ENCODE results near the gene C5orf15.

The C5orf15 gene

GRCh38 chr5:133921069-133921468 is 47.4 kb downstream of the C5orf15 start:
- no peak for DNase-seq (ENCODE audit: low spot score)

DNA sequence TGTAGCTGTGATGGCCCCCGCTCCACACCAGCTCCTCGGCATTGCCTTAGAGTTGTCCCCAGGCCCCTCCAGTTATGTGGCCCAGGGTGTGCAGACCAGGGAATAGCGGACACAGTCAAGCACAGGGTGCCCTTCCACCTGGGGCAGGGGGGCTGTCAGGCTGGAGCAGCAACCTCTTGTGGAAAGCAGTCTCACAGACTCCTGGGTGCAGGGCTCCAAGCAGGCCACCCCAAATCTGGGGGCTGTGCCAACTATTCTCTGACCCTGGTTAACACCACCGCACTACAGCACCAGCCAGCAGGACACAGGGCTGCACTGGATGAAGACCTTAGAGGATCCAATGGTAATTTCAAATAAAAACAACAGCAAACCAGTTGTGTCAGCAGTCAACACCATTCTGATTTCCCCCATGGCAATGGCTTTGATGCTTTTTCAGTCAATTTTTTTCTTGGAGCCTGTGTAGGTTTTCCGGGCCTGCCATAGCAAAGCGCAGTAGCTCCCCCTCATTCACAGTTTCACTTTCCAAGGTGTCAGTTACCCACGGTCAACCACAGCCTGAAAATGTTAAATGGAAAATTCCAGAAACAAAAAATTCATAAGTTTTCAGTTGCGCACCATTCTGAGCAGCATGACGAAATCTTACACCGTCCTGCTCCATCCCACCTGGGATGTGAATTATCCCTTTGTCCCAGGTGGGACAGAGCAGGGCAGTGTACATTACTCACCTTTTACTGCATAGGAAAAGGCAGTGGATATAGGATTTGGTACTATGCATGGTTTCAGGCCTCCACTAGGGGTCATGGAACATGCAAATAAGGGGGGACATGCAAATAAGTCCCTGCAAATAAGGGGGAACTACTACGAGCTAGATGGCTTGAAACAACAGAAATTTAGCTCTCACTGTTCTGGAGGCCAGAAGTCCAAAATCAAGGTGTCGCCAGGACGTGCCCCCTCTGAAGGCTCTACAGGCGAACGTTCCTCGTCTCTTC is 49.0 kb downstream of the C5orf15 start:
- DNase-seq (ENCODE audit: low spot score) = no peak

DNA sequence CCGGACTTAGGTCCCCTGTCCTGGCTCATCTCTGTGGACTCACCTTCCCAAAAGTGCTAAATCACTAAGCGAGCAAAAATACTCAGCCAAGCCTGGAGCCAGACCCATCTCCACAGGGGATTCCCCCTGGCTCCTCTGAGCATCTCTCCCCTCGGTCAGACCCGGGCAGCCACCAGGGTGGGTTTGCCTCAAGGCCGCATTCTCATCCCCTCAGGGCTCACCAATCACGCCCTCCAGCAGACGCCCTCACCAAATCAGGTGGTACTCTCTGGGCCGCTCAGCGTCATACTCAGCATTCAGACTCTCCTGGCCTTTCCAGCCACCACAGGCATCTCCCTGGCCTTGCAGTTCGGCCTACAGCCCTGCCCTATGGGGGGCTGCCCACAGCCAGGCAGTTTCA is 49.7 kb downstream of the C5orf15 start:
- no peak for DNase-seq (ENCODE audit: low spot score)

DNA sequence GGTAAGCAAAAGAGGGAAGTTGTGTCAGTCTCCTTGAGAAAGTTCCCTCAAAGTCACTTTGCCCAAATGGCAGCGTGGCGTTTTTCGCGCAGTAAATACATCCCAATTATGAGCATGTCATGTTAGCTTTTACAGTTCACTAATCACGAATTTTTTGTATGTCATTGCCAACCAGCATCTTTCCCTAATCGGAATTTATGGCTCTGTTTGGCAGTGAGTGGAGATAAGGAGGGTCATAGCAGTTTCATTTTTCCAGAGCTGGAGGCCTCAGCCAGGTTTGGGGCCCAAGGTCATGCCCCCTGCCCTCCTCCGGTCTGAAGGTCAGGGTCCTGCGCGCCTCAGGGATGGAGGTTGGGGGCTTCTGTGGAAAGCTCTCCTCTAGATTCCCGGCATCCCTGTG is 50.1 kb downstream of the C5orf15 start:
- no peak for DNase-seq (ENCODE audit: low spot score)

- DNase-seq (ENCODE audit: low spot score) = no peak
These were observed 50.6 kb downstream of the C5orf15 start for GRCh38 chr5:133917785-133918184.

- DNase-seq (ENCODE audit: low spot score) = no peak
These were observed 51.5 kb downstream of the C5orf15 start for GRCh38 chr5:133916914-133917313.

- DNase-seq (ENCODE audit: low spot score) = no peak
These were observed 51.9 kb downstream of the C5orf15 start for GRCh38 chr5:133916479-133916878.

GRCh38 chr5:133914434-133914833 is 54.0 kb downstream of the C5orf15 start:
- no peak for DNase-seq (ENCODE audit: low spot score)

GRCh38 chr5:133913413-133914155 is 54.8 kb downstream of the C5orf15 start:
- DNase-seq (ENCODE audit: low spot score) = no peak

DNA sequence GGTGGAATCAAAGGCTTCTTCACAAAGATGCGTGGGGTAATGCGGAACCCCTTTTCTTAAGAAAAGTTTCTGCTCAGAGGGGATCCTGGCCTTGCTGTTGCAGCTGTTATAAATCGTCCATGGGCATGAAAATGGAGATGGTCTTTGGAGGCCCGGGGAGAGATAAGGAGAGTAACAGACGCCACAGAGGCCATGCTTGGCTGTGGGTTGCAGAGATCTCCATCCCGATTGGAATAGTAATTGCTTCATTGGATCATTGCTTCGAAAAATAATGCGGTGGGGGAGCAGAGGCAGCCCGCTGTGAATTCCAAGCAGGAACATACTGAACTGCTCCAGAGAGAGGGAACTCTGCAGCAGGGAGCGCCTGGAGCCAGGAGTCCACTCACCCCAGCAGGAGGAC is 55.5 kb downstream of the C5orf15 start:
- DNase-seq (ENCODE audit: low spot score) = no peak

DNA sequence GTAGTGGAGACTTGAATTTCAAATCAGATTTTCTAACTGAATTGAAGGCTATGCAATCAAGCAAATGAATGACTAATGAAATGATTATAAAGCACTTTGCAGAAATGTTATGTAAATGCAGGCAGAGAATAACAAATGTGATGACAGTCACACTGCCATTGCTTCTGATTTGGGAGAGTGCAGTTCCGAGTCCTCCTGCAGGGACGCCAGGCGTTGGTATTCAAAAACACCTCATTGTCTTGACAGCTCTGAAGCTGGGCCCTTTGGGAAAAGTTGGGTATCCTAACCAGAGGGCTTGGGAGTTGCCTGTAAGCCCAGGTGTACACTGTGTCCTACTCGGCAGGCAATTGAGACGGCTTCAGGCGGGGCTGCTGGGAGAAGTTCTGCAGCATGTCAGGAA is 57.9 kb downstream of the C5orf15 start:
- DNase-seq (ENCODE audit: low spot score) = no peak

- DNase-seq (ENCODE audit: low spot score) = no peak
These were observed 58.8 kb downstream of the C5orf15 start for GRCh38 chr5:133909603-133910002.

- no peak for DNase-seq (ENCODE audit: low spot score)
These were observed 61.4 kb downstream of the C5orf15 start for GRCh38 chr5:133907075-133907474.

- DNase-seq (ENCODE audit: low spot score) = no peak
These were observed 62.1 kb downstream of the C5orf15 start for GRCh38 chr5:133906303-133906702.
